MM.1S (cell line): ENCODE data around the gene ABO.
"Not testable (repeated sequence)": the region's sequence is repeated elsewhere in the genome, so short reads cannot be mapped to it uniquely, and the experiment has no call there.

Experiments used
- DNase-seq: peaks from one replicate; pipeline ENCODE4 v3.0.0-alpha.2; 2015
- H2AFZ ChIP-seq: fragments of 300-600 bp; sonication (generic); 2 replicates; pipeline ENCODE4 v1.6.0; 2016; ENCODE audit warnings: antibody characterized with exemption, low read length
- H3F3A ChIP-seq: fragments of 300-600 bp; sonication (generic); 2 replicates; pipeline ENCODE4 v1.6.1; 2016; ENCODE audit warnings: mild to moderate bottlenecking, antibody characterized with exemption, low read length, moderate library complexity, mixed read lengths; ENCODE audit not compliant: insufficient read depth
- H3K27ac ChIP-seq: fragments of 300-600 bp; sonication (generic); 2 replicates; pipeline ENCODE4 v1.5.1; 2016; ENCODE audit warnings: mild to moderate bottlenecking, low read length
- H3K27me3 ChIP-seq: fragments of 300-600 bp; sonication (generic); replicated peaks from 2 replicates; pipeline ENCODE4 v1.6.0; 2016; ENCODE audit warnings: low read length; ENCODE audit not compliant: insufficient read depth
- H3K36me3 ChIP-seq: fragments of 300-600 bp; sonication (generic); replicated peaks from 2 replicates; pipeline ENCODE4 v1.6.1; 2016; ENCODE audit warnings: mild to moderate bottlenecking, low read length, mixed read lengths; ENCODE audit not compliant: insufficient read depth
- H3K4me1 ChIP-seq: fragments of 300-600 bp; sonication (generic); 2 replicates; pipeline ENCODE4 v1.6.1; 2016; ENCODE audit warnings: low read length, mixed read lengths
- H3K4me2 ChIP-seq: fragments of 300-600 bp; sonication (generic); 2 replicates; pipeline ENCODE4 v1.6.0; 2016; ENCODE audit warnings: low read depth, low read length
- H3K4me3 ChIP-seq: fragments of 300-600 bp; sonication (generic); 2 replicates; pipeline ENCODE4 v1.5.1; 2016; ENCODE audit warnings: low read length, mixed read lengths
- H3K79me2 ChIP-seq: fragments of 300-600 bp; sonication (generic); 2 replicates; pipeline ENCODE4 v1.6.1; 2016; ENCODE audit warnings: mixed run types, low read length, mixed read lengths
- H3K9ac ChIP-seq: fragments of 300-600 bp; sonication (generic); 2 replicates; pipeline ENCODE4 v1.6.1; 2016; ENCODE audit warnings: low read length, mixed read lengths
- H3K9me2 ChIP-seq: fragments of 300-600 bp; sonication (generic); replicated peaks from 2 replicates; pipeline ENCODE4 v1.6.1; 2016; ENCODE audit warnings: mild to moderate bottlenecking, low read length, mixed read lengths; ENCODE audit not compliant: insufficient read depth
- H3K9me3 ChIP-seq: fragments of 300-600 bp; sonication (generic); replicated peaks from 2 replicates; pipeline ENCODE4 v1.6.1; 2016; ENCODE audit warnings: mild to moderate bottlenecking, low read length, mixed read lengths; ENCODE audit not compliant: insufficient read depth
- H4K20me1 ChIP-seq: fragments of 300-600 bp; sonication (generic); 2 replicates; pipeline ENCODE4 v1.6.1; 2016; ENCODE audit warnings: mild to moderate bottlenecking, low read length, moderate library complexity, mixed read lengths; ENCODE audit not compliant: insufficient read depth
- EZH2 ChIP-seq: fragments of 300-600 bp; sonication (generic); optimal IDR thresholded peaks from 2 replicates; pipeline ENCODE3; 2017; ENCODE audit warnings: low read depth, mild to moderate bottlenecking, antibody characterized with exemption, low read length, mixed read lengths
- EZH2phosphoT487 ChIP-seq: fragments of 300-600 bp; sonication (generic); IDR thresholded peaks from 2 replicates; pipeline ENCODE4 v1.6.1; 2018; ENCODE audit warnings: antibody characterized with exemption, low read length
- TF ChIP-seq, protein P1 (sequence below): fragments of 300-600 bp; sonication (generic); IDR thresholded peaks from 2 replicates; pipeline ENCODE4 v1.5.1; 2016; ENCODE audit warnings: antibody characterized with exemption, low read length, mixed read lengths

Gene ABO

DNA sequence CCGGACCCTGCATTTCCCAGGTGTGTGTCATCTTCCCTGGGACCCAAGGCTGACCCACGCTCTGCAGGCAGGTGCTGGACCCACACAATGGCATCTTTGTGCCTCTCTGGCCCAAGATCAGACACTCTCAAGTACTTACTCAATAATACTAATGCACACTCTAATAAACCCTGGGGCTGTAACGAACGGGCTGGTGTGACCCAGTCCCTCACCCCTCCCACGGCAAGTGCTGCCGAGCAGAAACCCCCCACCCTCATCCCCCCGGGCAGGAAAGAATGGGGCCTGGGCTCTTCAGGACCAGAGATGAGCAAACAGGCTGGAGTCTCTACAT lies 64.8 kb downstream of the ABO start:
- no peak overlapping the region for H3K27ac ChIP-seq
- no peak overlapping the region for H3K4me2 ChIP-seq
- no peak overlapping the region for H2AFZ ChIP-seq
- no peak overlapping the region for H3K9ac ChIP-seq
- H3K4me3 ChIP-seq: no peak overlapping the region
- TF ChIP-seq EZH2phosphoT487 (no peak), EZH2 (no peak)
- TF ChIP-seq, protein P1, sequence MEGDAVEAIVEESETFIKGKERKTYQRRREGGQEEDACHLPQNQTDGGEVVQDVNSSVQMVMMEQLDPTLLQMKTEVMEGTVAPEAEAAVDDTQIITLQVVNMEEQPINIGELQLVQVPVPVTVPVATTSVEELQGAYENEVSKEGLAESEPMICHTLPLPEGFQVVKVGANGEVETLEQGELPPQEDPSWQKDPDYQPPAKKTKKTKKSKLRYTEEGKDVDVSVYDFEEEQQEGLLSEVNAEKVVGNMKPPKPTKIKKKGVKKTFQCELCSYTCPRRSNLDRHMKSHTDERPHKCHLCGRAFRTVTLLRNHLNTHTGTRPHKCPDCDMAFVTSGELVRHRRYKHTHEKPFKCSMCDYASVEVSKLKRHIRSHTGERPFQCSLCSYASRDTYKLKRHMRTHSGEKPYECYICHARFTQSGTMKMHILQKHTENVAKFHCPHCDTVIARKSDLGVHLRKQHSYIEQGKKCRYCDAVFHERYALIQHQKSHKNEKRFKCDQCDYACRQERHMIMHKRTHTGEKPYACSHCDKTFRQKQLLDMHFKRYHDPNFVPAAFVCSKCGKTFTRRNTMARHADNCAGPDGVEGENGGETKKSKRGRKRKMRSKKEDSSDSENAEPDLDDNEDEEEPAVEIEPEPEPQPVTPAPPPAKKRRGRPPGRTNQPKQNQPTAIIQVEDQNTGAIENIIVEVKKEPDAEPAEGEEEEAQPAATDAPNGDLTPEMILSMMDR: no peak
- H3K36me3 ChIP-seq: no peaks in the 10 kb centered on the region
- peaks cover 73% of the 10 kb centered on the region for H3K27me3 ChIP-seq
- no peak for DNase-seq
- no peaks in the 10 kb centered on the region for H3K79me2 ChIP-seq
- no peaks in the 10 kb centered on the region for H3K4me1 ChIP-seq
- H4K20me1 ChIP-seq: no peaks in the 10 kb centered on the region
- H3F3A ChIP-seq: no peaks in the 10 kb centered on the region
- H3K9me3 ChIP-seq: no peaks in the 10 kb centered on the region
- H3K9me2 ChIP-seq: no peaks in the 10 kb centered on the region

DNA sequence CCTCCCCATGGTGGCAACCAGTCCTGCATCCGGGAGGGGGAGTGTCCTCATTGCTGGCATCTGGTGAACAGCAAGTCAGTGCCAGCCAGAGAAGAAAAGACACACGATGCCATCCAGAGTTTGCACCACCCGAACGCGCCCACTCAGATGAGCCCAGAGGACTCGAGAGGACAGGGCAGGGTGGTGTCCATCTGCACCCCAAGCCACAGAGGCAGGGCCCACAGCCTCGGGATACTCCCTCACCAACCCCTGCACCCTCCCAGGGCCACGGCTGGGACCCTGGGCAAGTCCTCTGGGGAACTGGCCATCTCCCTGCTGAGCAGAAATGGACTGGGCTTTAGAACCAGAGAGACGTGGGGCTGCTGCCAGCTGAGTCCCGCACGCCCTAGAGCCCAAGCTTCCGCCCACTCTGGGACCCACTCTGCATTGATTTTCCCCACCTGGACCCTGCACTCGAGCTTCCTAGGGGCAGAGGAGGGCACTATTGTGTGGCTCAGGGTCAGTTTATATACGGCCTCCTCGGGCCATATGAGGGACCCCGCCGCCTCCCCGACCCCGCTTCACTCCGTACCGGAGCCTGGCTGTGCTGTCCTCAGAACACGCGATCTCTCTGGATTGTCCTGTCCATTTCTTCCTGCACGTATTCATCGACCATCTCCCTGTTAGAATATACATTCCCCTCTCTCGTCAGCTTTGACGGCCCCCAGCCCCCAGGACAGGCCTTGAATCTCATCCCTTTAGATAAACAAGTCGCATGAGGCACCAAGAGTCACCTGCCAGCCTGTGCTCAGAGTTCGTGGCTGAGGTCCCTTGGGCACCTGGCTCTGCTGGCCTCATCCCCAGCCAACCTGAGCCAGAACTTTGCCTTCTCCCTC lies 65.4 kb downstream of the ABO start:
- peaks cover 71% of the 10 kb centered on the region for H3K27me3 ChIP-seq
- H3K4me2 ChIP-seq: not testable (repeated sequence)

DNA sequence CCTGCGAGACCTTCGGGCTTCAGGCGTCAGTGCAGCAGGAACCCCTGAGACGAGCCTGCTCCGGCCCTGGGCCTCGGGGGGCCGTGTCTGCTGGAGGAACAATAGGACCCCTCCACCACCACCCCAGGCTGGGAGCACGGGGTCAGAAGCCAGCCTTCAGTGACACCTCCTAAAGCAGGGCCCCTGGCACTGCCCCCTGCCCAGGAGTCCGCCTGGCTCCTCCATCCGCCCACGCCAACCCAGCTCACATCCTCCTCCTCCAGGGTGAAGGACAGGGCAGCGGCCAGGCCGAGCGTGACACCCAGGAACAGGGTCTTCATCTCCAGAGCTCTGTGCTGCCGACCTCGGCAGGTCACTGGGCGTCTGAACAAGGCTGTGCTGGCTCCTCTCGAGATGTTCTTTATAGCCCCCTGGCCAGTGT lies 66.1 kb downstream of the ABO start, which contains the start of gene OBP2B:
TSS of gene OBP2B (minus strand) at position 371 of the 421 bp plus-strand sequence. CDS start at position 320, 51 bp downstream.
- DNase-seq, H3K9ac ChIP-seq, H4K20me1 ChIP-seq, H3K36me3 ChIP-seq, H3F3A ChIP-seq, H3K27ac ChIP-seq, H3K4me3 ChIP-seq, H3K79me2 ChIP-seq, H3K4me1 ChIP-seq, H3K9me3 ChIP-seq, H3K9me2 ChIP-seq, H3K4me2 ChIP-seq, H2AFZ ChIP-seq: not testable (repeated sequence)
- H3K27me3 ChIP-seq: peaks cover 73% of the 10 kb centered on the region

More for the DNA sequence above, 65.4 kb downstream of the ABO start:
- H3K79me2 ChIP-seq, H3K9ac ChIP-seq, H3K27ac ChIP-seq, H4K20me1 ChIP-seq, H3K36me3 ChIP-seq, H3F3A ChIP-seq, H3K4me1 ChIP-seq, DNase-seq, H3K9me2 ChIP-seq, H3K4me3 ChIP-seq, H2AFZ ChIP-seq, H3K9me3 ChIP-seq: not testable (repeated sequence)

DNA sequence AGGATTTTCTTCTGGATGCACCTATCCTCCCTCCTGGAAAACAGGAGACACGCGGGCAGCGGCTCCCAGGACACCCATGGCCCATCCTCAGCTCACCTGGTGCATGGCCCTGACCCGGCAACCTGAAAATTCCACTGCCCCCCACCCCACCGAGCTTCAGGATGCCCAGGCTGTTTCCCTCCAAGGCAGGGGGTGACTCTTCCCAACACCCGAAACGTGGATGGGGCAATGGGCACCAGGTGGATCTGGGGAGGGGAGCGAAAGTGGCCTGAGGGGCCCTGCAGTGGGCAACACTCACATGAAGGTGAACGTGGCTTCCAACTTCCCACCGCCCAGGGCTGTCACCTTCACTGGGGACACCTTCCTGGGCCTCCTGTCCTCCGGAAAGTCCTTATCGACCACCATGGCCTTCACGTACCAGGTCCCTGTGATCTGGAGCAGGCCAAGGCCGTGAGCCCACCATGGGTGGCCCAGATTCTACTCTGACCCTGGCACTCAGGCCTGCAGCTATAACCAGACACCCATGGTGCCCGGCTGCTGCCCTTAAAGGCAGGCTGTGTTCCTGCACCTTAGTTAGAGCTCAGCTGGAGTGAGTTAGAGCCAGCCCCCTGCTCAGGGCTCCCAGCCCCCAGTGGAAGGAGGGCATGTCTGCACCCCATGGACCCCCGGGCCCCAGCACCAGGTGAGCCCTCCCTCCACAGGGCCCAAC lies 66.7 kb downstream of the ABO start:
- not testable (repeated sequence) for H4K20me1 ChIP-seq, H2AFZ ChIP-seq, H3K9me3 ChIP-seq, H3F3A ChIP-seq, H3K4me1 ChIP-seq, H3K4me3 ChIP-seq, H3K9ac ChIP-seq, DNase-seq, H3K9me2 ChIP-seq, H3K4me2 ChIP-seq, H3K79me2 ChIP-seq, H3K36me3 ChIP-seq, H3K27ac ChIP-seq
- peaks cover 73% of the 10 kb centered on the region for H3K27me3 ChIP-seq
